ENCODE results near the gene CHCHD6. TPM values are rescaled to one million over a fixed set of nuclear protein-coding genes. Genes with fewer than 3 reads are reported as not detected.
A peak's percentile ranks its signal among the peaks of the same experiment; 100 is the strongest.

Gene CHCHD6
- total RNA-seq, 1 donor from 2014 or later: 28.7 TPM

- DNase-seq (ENCODE audit: low read depth): no peak
- no peak overlapping the region for H3K4me3 ChIP-seq (ENCODE audit: low read depth, low read length)
- peak; percentile 24 for TF ChIP-seq CTCF (IDR thresholded peaks at IDR 0.05; ENCODE audit: insufficient read depth, low read length, poor library complexity, severe bottlenecking)
- no peaks in the 10 kb centered on the region for H3K36me3 ChIP-seq (ENCODE audit: control insufficient read depth, insufficient read depth, low read length)
- H3K27me3 ChIP-seq (ENCODE audit: control insufficient read depth, insufficient read depth, low read length): no peaks in the 10 kb centered on the region
Observed at GRCh38 chr3:126737527-126737926, 33.5 kb downstream of the CHCHD6 start.

- TF ChIP-seq CTCF (IDR thresholded peaks at IDR 0.05; ENCODE audit: insufficient read depth, low read length, poor library complexity, severe bottlenecking): no peak
- Histone ChIP-seq H3K4me3 (ENCODE audit: low read depth, low read length) (no peak overlapping the region), H3K27me3 (ENCODE audit: control insufficient read depth, insufficient read depth, low read length) (no peaks in the 10 kb centered on the region), H3K36me3 (ENCODE audit: control insufficient read depth, insufficient read depth, low read length) (no peaks in the 10 kb centered on the region)
- no peak for DNase-seq (ENCODE audit: low read depth)
Observed at GRCh38 chr3:126742057-126742456, 38.0 kb downstream of the CHCHD6 start.

DNA sequence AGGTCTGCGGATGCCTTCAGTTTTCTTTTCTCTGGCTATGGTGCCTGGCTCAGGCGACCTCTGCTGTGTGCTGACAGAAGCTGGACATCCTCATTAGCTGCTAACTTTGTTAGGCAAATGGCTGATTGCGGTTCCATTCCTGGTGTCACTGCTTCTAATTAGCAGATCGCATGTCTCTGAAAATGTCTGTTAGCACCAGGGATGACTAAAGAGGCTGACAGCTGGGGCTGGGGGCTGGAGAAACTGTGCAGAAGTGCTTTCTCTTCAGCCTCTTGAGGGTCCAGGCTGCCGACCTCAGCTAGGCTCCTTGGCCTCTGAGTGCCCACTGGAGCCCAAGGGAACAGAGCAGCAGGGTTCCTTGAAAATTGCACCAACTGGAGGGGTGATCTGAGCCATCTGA, 39.3 kb downstream of the CHCHD6 start:
- Histone ChIP-seq H3K27me3 (ENCODE audit: control insufficient read depth, insufficient read depth, low read length) (no peaks in the 10 kb centered on the region), H3K36me3 (ENCODE audit: control insufficient read depth, insufficient read depth, low read length) (no peaks in the 10 kb centered on the region), H3K4me3 (ENCODE audit: low read depth, low read length) (no peak overlapping the region)
- TF ChIP-seq CTCF (IDR thresholded peaks at IDR 0.05; ENCODE audit: insufficient read depth, low read length, poor library complexity, severe bottlenecking): no peak
- no peak for DNase-seq (ENCODE audit: low read depth)

DNA sequence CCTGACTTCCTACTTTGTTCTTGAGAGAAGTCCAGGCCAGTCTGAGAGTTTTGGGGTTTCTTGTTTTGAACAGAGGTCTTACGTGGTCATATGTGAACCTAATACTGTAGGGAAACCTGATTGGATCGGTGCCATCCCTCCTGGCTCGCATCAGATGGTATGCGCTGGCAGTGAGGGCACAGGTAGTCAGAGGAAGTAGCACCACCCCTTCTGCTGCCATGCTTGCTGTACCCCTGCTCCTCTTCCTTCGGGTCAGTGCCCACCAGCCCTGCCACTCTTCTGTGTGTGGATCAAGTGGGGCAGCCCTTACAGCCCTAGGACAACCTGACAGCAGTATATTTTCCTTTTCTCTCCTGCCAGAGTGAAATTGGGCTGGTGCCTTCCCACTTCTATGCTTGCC, 39.7 kb downstream of the CHCHD6 start:
- Histone ChIP-seq H3K27me3 (ENCODE audit: control insufficient read depth, insufficient read depth, low read length) (no peaks in the 10 kb centered on the region), H3K36me3 (ENCODE audit: control insufficient read depth, insufficient read depth, low read length) (no peaks in the 10 kb centered on the region), H3K4me3 (ENCODE audit: low read depth, low read length) (no peak overlapping the region)
- DNase-seq (ENCODE audit: low read depth): no peak
- TF ChIP-seq CTCF (IDR thresholded peaks at IDR 0.05; ENCODE audit: insufficient read depth, low read length, poor library complexity, severe bottlenecking): no peak

GRCh38 chr3:126745760-126746394, 41.8 kb downstream of the CHCHD6 start:
- DNase-seq (ENCODE audit: low read depth): no peak
- H3K36me3 ChIP-seq (ENCODE audit: control insufficient read depth, insufficient read depth, low read length): no peaks in the 10 kb centered on the region
- H3K4me3 ChIP-seq (ENCODE audit: low read depth, low read length): no peak overlapping the region
- no peaks in the 10 kb centered on the region for H3K27me3 ChIP-seq (ENCODE audit: control insufficient read depth, insufficient read depth, low read length)
- no peak for TF ChIP-seq CTCF (IDR thresholded peaks at IDR 0.05; ENCODE audit: insufficient read depth, low read length, poor library complexity, severe bottlenecking)
